ENCODE data around the gene MED9.

DNA sequence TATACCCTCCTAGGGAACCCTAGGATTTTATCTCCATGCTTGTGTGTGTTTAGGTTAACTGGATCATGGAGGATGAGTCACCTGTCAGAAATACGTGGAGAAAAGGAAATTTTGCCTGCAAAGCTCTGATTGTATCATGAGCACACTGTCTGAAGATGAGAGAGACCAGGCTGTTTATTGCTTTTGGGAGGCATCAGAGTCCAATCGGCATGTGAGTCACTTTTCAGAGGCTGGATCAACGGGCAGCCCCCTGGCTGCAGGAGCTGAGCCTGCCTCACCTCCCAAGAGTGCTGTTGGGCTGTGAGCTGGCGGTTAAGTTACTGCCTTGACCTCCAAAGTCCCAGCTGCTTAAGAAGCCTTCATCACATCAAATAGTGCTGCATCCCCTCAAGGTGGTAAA lies 41.5 kb upstream of the MED9 start:
- TF ChIP-seq, protein P1, sequence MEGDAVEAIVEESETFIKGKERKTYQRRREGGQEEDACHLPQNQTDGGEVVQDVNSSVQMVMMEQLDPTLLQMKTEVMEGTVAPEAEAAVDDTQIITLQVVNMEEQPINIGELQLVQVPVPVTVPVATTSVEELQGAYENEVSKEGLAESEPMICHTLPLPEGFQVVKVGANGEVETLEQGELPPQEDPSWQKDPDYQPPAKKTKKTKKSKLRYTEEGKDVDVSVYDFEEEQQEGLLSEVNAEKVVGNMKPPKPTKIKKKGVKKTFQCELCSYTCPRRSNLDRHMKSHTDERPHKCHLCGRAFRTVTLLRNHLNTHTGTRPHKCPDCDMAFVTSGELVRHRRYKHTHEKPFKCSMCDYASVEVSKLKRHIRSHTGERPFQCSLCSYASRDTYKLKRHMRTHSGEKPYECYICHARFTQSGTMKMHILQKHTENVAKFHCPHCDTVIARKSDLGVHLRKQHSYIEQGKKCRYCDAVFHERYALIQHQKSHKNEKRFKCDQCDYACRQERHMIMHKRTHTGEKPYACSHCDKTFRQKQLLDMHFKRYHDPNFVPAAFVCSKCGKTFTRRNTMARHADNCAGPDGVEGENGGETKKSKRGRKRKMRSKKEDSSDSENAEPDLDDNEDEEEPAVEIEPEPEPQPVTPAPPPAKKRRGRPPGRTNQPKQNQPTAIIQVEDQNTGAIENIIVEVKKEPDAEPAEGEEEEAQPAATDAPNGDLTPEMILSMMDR (IDR thresholded peaks at IDR 0.05 in 2 of 3, conservative IDR thresholded peaks at IDR 0.05 in 1 of 3; ENCODE audit: control insufficient read depth in 2 of 3, extremely low read depth in 1 of 3, insufficient read depth in 1 of 3, low read depth in 3 of 3, low read length in 3 of 3), result no peak
- TF ChIP-seq PAX5 (IDR thresholded peaks at IDR 0.05; ENCODE audit: borderline replicate concordance, low read depth, low read length), result no peak
- TF ChIP-seq, protein P2, sequence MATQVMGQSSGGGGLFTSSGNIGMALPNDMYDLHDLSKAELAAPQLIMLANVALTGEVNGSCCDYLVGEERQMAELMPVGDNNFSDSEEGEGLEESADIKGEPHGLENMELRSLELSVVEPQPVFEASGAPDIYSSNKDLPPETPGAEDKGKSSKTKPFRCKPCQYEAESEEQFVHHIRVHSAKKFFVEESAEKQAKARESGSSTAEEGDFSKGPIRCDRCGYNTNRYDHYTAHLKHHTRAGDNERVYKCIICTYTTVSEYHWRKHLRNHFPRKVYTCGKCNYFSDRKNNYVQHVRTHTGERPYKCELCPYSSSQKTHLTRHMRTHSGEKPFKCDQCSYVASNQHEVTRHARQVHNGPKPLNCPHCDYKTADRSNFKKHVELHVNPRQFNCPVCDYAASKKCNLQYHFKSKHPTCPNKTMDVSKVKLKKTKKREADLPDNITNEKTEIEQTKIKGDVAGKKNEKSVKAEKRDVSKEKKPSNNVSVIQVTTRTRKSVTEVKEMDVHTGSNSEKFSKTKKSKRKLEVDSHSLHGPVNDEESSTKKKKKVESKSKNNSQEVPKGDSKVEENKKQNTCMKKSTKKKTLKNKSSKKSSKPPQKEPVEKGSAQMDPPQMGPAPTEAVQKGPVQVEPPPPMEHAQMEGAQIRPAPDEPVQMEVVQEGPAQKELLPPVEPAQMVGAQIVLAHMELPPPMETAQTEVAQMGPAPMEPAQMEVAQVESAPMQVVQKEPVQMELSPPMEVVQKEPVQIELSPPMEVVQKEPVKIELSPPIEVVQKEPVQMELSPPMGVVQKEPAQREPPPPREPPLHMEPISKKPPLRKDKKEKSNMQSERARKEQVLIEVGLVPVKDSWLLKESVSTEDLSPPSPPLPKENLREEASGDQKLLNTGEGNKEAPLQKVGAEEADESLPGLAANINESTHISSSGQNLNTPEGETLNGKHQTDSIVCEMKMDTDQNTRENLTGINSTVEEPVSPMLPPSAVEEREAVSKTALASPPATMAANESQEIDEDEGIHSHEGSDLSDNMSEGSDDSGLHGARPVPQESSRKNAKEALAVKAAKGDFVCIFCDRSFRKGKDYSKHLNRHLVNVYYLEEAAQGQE (IDR thresholded peaks at IDR 0.05; ENCODE audit: low read depth, low read length), result no peak
- TF ChIP-seq NRF1 (conservative IDR thresholded peaks at IDR 0.05; ENCODE audit: low read depth, low read length), result no peak
- TF ChIP-seq, protein P3, sequence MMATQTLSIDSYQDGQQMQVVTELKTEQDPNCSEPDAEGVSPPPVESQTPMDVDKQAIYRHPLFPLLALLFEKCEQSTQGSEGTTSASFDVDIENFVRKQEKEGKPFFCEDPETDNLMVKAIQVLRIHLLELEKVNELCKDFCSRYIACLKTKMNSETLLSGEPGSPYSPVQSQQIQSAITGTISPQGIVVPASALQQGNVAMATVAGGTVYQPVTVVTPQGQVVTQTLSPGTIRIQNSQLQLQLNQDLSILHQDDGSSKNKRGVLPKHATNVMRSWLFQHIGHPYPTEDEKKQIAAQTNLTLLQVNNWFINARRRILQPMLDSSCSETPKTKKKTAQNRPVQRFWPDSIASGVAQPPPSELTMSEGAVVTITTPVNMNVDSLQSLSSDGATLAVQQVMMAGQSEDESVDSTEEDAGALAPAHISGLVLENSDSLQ (IDR thresholded peaks at IDR 0.05), result no peak
- no peak for TF ChIP-seq GABPA (IDR thresholded peaks at IDR 0.05; ENCODE audit: low read depth)
- TF ChIP-seq POLR2A (IDR thresholded peaks at IDR 0.05; ENCODE audit: low read depth, low read length), result no peak
- no peak for TF ChIP-seq POLR2AphosphoS2 (IDR thresholded peaks at IDR 0.05; ENCODE audit: low read depth, low read length)
